Pulmonary artery endothelial cell (primary cell): Measurements from ENCODE around the gene TCEA2. TPM values are rescaled to one million over a fixed set of nuclear protein-coding genes. Genes with fewer than 3 reads are reported as not detected.

Experiments used
- total RNA-seq: library from RNA; depleted of rRNA; stranded (reverse); fragments of >200 nt; gene quantifications from 2 replicates; pipeline ENCODE4 v1.2.3, GENCODE V29; 2014

Gene TCEA2
- total RNA-seq, 1 donor from 2014 or later, result 27.8 TPM

Other genes with a start within 250 kb of the TCEA2 start
- 7.2 and 13.0 TPM in 2 replicates for gene ZBTB46, start 231.9 kb upstream of the TCEA2 start, total RNA-seq
- gene ABHD16B, start 201.7 kb upstream of the TCEA2 start, total RNA-seq, result not detected in 2 replicates
- 139 and 153 TPM in 2 replicates for gene TPD52L2, start 197.9 kb upstream of the TCEA2 start, total RNA-seq
- 106 and 113 TPM in 2 replicates for gene DNAJC5, start 168.1 kb upstream of the TCEA2 start, total RNA-seq
- 28.9 and 30.4 TPM in 2 replicates for gene UCKL1, start 106.8 kb upstream of the TCEA2 start, total RNA-seq
- 11.7 and 13.1 TPM in 2 replicates for gene ZNF512B, start 93.3 kb upstream of the TCEA2 start, total RNA-seq
- gene SAMD10, start 83.6 kb upstream of the TCEA2 start, total RNA-seq, result 1.5 and 2.5 TPM in 2 replicates
- gene PRPF6, start 82.1 kb upstream of the TCEA2 start, total RNA-seq, result 71.7 and 83.0 TPM in 2 replicates
- gene C20orf204, start 27.0 kb upstream of the TCEA2 start, total RNA-seq, result 1.7 and 1.9 TPM in 2 replicates
- gene SOX18, start 13.6 kb upstream of the TCEA2 start, total RNA-seq, result 11.1 and 27.3 TPM in 2 replicates
- gene RGS19, start 16.3 kb downstream of the TCEA2 start, total RNA-seq, result 19.1 and 22.2 TPM in 2 replicates
- gene OPRL1, start 16.9 kb downstream of the TCEA2 start, total RNA-seq, result 2.0 and 2.6 TPM in 2 replicates
- not detected in 2 replicates for gene LKAAEAR1, start 21.2 kb downstream of the TCEA2 start, total RNA-seq
- gene NPBWR2, start 44.4 kb downstream of the TCEA2 start, total RNA-seq, result not detected in 2 replicates
- gene MYT1, start 101.3 kb downstream of the TCEA2 start, total RNA-seq, result not detected in 2 replicates
- gene PCMTD2, start 192.6 kb downstream of the TCEA2 start, total RNA-seq, result 44.7 and 49.9 TPM in 2 replicates